ENCODE results near the gene LYRM2.
A peak's percentile ranks its signal among the peaks of the same experiment; 100 is the strongest.

DNA sequence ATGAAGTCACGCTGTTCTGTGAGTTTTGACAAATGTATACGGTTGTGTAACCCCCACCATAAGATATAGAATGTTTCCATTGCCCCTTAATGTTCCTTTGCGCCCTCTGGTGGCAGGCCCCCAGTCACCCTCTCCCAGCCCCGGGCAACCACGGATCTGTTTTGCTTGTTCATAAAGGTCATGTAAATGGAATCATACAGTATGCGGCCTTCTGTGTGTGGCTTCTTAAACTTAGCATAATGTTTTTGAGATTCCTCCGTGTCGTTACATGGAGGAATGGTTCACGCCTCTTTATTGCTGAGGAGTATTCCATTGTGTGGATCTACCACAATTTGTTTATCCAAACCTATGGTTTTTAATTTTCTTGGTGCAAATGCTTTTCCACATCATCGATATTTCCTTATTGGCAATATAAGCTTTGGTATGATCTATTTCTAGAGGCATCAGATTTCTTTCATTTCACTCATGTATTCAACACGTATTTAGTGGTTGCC, 28.4 kb downstream of the LYRM2 start:
- TF ChIP-seq, protein P1, sequence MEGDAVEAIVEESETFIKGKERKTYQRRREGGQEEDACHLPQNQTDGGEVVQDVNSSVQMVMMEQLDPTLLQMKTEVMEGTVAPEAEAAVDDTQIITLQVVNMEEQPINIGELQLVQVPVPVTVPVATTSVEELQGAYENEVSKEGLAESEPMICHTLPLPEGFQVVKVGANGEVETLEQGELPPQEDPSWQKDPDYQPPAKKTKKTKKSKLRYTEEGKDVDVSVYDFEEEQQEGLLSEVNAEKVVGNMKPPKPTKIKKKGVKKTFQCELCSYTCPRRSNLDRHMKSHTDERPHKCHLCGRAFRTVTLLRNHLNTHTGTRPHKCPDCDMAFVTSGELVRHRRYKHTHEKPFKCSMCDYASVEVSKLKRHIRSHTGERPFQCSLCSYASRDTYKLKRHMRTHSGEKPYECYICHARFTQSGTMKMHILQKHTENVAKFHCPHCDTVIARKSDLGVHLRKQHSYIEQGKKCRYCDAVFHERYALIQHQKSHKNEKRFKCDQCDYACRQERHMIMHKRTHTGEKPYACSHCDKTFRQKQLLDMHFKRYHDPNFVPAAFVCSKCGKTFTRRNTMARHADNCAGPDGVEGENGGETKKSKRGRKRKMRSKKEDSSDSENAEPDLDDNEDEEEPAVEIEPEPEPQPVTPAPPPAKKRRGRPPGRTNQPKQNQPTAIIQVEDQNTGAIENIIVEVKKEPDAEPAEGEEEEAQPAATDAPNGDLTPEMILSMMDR (IDR thresholded peaks at IDR 0.05): peak; percentile 33 to 68 (median 36)
- TF ChIP-seq POLR2A (IDR thresholded peaks at IDR 0.05): no peak
